T47D (cell line): ENCODE results near the gene FOXP2.
"Not testable (repeated sequence)": the region's sequence is repeated elsewhere in the genome, so short reads cannot be mapped to it uniquely, and the experiment has no call there.

Experiments
- DNase-seq, 2 experiments: peaks; one replicate each; pipeline versions ENCODE4 v3.0.0 to v3.0.0-alpha.2; 2011 to 2012; ENCODE audit warnings: low read depth in 1 of 2, low spot score in 1 of 2
- JUND ChIP-seq: IDR thresholded peaks from 2 replicates; pipeline ENCODE4 v1.6.1; 2012; ENCODE audit warnings: low read depth
- in situ Hi-C: cut with HindIII; loops from 2 replicates; pipeline ENCODE4 v1.10.0; 2016; ENCODE audit warnings: low sequenced_read_pairs, low pct_unique_long_range_greater_than_20kb

Gene FOXP2

GRCh38 chr7:114414156-114415063 lies at the start of gene FOXP2:
Gene FOXP2 (plus strand): TSS chr7:114414815. CDS start chr7:114426512, 11,697 bp downstream.
- TF ChIP-seq JUND = no peak
- DNase-seq = peak in 1 of 2 experiments; percentile 16
- in situ Hi-C loops = no loop called here

GRCh38 chr7:114365791-114366190 lies 48.8 kb upstream of the FOXP2 start:
- in situ Hi-C loops = no loop called here
- no peak for DNase-seq
- no peak for TF ChIP-seq JUND

- no peak for TF ChIP-seq JUND
- in situ Hi-C loops = no loop called here
- DNase-seq = no peak
Observed at GRCh38 chr7:114368492-114368891, 46.1 kb upstream of the FOXP2 start.

- TF ChIP-seq JUND = no peak
- in situ Hi-C loops = no loop called here
- peak in 1 of 2 experiments; percentile 18 for DNase-seq
Observed at GRCh38 chr7:114369294-114369693, 45.3 kb upstream of the FOXP2 start.

- in situ Hi-C loops = no loop called here
- TF ChIP-seq JUND = no peak
- DNase-seq = no peak
Observed at GRCh38 chr7:114372619-114373018, 42.0 kb upstream of the FOXP2 start.

- no peak for TF ChIP-seq JUND
- no peak for DNase-seq
- in situ Hi-C loops = no loop called here
Observed at GRCh38 chr7:114375907-114376306, 38.7 kb upstream of the FOXP2 start.

GRCh38 chr7:114383946-114384345 lies 30.7 kb upstream of the FOXP2 start:
- in situ Hi-C loops, DNase-seq: not testable (repeated sequence)

- in situ Hi-C loops, DNase-seq: not testable (repeated sequence)
Observed at GRCh38 chr7:114384346-114384745, 30.3 kb upstream of the FOXP2 start.

GRCh38 chr7:114388021-114388420 lies 26.6 kb upstream of the FOXP2 start:
- no peak for TF ChIP-seq JUND
- in situ Hi-C loops = no loop called here
- DNase-seq = no peak

GRCh38 chr7:114392686-114393085 lies 21.9 kb upstream of the FOXP2 start:
- in situ Hi-C loops = no loop called here
- peak in 1 of 2 experiments; percentile 22 for DNase-seq
- TF ChIP-seq JUND = no peak

- in situ Hi-C loops = no loop called here
- DNase-seq = no peak
- no peak for TF ChIP-seq JUND
Observed at GRCh38 chr7:114402876-114403635, 11.6 kb upstream of the FOXP2 start.

- in situ Hi-C loops = no loop called here
- DNase-seq = peak in 1 of 2 experiments; percentile 20
- TF ChIP-seq JUND = no peak
Observed at GRCh38 chr7:114405427-114405826, 9.2 kb upstream of the FOXP2 start.

- in situ Hi-C loops = no loop called here
- no peak for TF ChIP-seq JUND
Observed at GRCh38 chr7:114409750-114410149, 4.9 kb upstream of the FOXP2 start.

More at GRCh38 chr7:114409750-114410149, 4.9 kb upstream of the FOXP2 start:
- no peak for DNase-seq
